ENCODE data around the gene PTOV1. TPM values are rescaled to one million over a fixed set of nuclear protein-coding genes. Genes with fewer than 3 reads are reported as not detected.
A peak's percentile ranks its signal among the peaks of the same experiment; 100 is the strongest.

Gene PTOV1
- total and polyA plus RNA-seq, 2 of the 13 experiments (the other 11 are each of a cell fraction or from before 2014, with no cell fraction given): 63.5 to 68.5 TPM

DNA sequence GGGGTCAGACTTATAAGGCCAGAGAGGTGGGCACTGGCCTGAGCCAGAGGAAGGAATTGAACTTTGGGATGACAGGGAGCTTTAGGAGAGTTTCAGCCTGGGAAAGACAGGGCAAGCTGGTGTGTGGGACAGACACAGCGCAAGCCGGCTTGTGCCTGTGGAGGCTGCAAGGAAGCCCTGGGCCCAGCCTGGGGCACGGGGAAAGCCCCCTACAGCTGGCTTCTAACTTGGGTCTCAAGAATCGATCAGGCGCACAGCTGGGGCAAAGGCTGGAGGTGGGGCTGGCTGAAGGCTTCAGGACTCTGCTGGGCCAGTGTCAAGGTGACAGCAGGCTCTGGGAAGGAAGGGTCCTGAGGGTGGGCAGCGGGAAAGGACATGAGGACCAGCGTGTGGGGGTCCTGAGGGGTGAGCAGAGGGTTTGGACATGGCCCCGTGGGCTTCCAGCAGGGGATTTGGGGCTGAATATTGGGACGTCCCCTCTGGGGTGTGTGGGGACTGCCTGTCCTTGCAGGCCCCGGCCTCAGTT is 3.0 kb downstream of the PTOV1 start:
- Histone ChIP-seq H3K4me1 (ENCODE audit: insufficient read depth, low read length) (peaks cover 30% of the 10 kb centered on the region), H3K27me3 (ENCODE audit: control insufficient read depth in 1 of 2, insufficient read depth in 2 of 2, low read length in 2 of 2) (no peaks in the 10 kb centered on the region; a peak in 1 of 5 replicates), H3K36me3 (replicated peaks in 1 of 2; ENCODE audit: control insufficient read depth in 1 of 2, insufficient read depth in 2 of 2, low read length in 2 of 2) (peaks cover 33 to 47% of the 10 kb centered on the region in 2 experiments; a peak in 4 of 5 replicates), H2AFZ (ENCODE audit: low read length) (no peak overlapping the region), H3K9me3 (ENCODE audit: low read length) (no peaks in the 10 kb centered on the region), H4K20me1 (ENCODE audit: insufficient read depth, low read length) (peaks cover 23% of the 10 kb centered on the region), H3K4me3 (replicated peaks in 1 of 3; ENCODE audit: insufficient read depth in 1 of 3, low read depth in 2 of 3, low read length in 3 of 3) (no peak overlapping the region), H3K79me2 (ENCODE audit: insufficient read depth, low read length) (peaks cover 24% of the 10 kb centered on the region), H3K4me2 (ENCODE audit: low read depth, low read length) (peak overlapping the region; percentile 33; the same call in 1 of the 2 replicates), H3K9ac (ENCODE audit: insufficient read depth, low read depth, low read length) (peak overlapping the region; percentile 1; the same call in 1 of the 2 replicates), H3K27ac (ENCODE audit: extremely low read length, insufficient read depth, low read length) (no peak overlapping the region)
- intact Hi-C loops (cut with micrococcal nuclease; ENCODE audit: unreplicated experiment): no loop called here
- CTCF ChIA-PET (ENCODE audit: low intra/inter-chr PET ratio, low total read pairs): no interaction called here
- ATAC-seq (no peak), FAIRE-seq (no peak), DNase-seq (ENCODE audit: low spot score) (no peak)
- in situ Hi-C loops (cut with HindIII; ENCODE audit: extremely low pct_ligation_motif_present, low pct_unique_long_range_greater_than_20kb): no loop called here
- BruUV-seq (replicated peaks): no TSS peak
- 87% methylated on average over 7 of the region's 10 CpGs for WGBS (ENCODE audit: low lambda C conversion rate)
- TF ChIP-seq, protein P1, sequence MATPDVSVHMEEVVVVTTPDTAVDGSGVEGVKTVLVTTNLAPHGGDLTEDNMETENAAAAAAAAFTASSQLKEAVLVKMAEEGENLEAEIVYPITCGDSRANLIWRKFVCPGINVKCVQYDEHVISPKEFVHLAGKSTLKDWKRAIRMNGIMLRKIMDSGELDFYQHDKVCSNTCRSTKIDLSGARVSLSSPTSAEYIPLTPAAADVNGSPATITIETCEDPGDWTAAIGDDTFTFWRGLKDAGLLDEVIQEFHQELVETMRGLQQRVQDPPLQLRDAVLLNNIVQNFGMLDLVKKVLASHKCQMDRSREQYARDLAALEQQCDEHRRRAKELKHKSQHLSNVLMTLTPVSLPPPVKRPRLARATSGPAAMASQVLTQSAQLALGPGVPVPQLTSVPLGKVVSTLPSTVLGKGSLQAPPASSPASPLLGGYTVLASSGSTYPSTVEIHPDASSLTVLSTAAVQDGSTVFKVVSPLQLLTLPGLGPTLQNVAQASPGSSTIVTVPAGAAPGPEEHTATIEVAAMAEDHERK (CRISPR knock-in tag; IDR thresholded peaks at IDR 0.05; ENCODE audit: low read depth): no peak
- peak; percentile 22 for TF ChIP-seq AGO2 (optimal IDR thresholded peaks at IDR 0.05; ENCODE audit: low read depth, low read length)
- POLR2A ChIA-PET: no interaction called here

DNA sequence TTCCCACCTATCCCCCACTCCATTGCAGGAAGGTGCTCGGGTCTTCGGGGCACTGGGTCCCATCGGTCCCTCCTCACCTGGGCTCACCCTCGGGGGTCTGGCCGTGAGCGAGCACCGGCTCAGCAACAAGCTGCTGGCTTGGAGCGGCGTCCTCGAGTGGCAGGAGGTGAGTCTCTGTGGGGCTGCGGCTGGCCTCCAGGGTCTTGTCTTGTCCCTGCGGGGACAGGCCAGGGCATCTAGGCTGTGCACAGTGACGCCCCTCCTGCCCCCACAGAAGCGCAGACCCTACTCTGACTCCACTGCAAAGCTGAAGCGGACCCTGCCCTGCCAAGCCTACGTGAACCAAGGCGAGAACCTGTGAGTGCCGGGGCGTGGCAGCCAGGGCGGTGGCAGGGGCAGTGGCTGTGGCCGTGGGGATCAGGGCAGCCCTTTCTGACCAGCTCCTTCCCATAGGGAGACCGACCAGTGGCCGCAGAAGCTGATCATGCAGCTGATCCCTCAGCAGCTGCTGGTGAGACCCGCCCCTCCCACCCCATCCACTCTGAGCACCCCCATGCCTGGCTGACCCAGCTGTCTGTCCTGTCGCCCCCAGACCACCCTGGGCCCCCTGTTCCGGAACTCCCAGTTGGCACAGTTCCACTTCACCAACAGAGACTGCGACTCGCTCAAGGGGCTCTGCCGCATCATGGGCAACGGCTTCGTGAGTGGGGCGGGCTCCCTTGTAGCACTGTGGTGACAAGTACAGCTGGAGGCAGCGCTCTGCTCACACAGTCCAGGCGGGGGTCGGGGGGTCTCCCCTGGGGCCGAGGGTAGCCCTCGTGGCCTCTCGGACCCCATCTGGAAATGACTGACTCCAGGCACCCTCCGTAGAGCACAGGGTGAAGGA is 3.7 kb downstream of the PTOV1 start:
- Histone ChIP-seq H2AFZ (ENCODE audit: low read length) (no peak overlapping the region), H3K27me3 (ENCODE audit: control insufficient read depth in 1 of 2, insufficient read depth in 2 of 2, low read length in 2 of 2) (no peaks in the 10 kb centered on the region; a peak in 1 of 5 replicates), H4K20me1 (ENCODE audit: insufficient read depth, low read length) (peaks cover 23% of the 10 kb centered on the region), H3K9ac (ENCODE audit: insufficient read depth, low read depth, low read length) (no peak overlapping the region), H3K79me2 (ENCODE audit: insufficient read depth, low read length) (peaks cover 24% of the 10 kb centered on the region), H3K4me1 (ENCODE audit: insufficient read depth, low read length) (peaks cover 28% of the 10 kb centered on the region), H3K4me3 (replicated peaks in 1 of 3; ENCODE audit: insufficient read depth in 1 of 3, low read depth in 2 of 3, low read length in 3 of 3) (no peak overlapping the region), H3K36me3 (replicated peaks in 1 of 2; ENCODE audit: control insufficient read depth in 1 of 2, insufficient read depth in 2 of 2, low read length in 2 of 2) (peaks cover 34 to 52% of the 10 kb centered on the region in 2 experiments; a peak in 4 of 5 replicates), H3K9me3 (ENCODE audit: low read length) (no peaks in the 10 kb centered on the region), H3K4me2 (ENCODE audit: low read depth, low read length) (no peak overlapping the region), H3K27ac (ENCODE audit: extremely low read length, insufficient read depth, low read length) (no peak overlapping the region)
- BruUV-seq (replicated peaks): no TSS peak
- no peak for ATAC-seq
- WGBS (ENCODE audit: low lambda C conversion rate): 98% methylated on average over 10 of the region's 39 CpGs
- ChIA-PET CTCF (ENCODE audit: low intra/inter-chr PET ratio, low total read pairs) (no interaction called here), POLR2A (no interaction called here)
- intact Hi-C loops (cut with micrococcal nuclease; ENCODE audit: unreplicated experiment) (no loop called here), in situ Hi-C loops (cut with HindIII; ENCODE audit: extremely low pct_ligation_motif_present, low pct_unique_long_range_greater_than_20kb) (no loop called here)
- no peak for DNase-seq (ENCODE audit: low spot score)
- peak; percentile 76 for TF ChIP-seq AGO1 (IDR thresholded peaks at IDR 0.05; ENCODE audit: low read depth, low read length, poor library complexity, severe bottlenecking)
- 0 out of 2 replicates have a peak, but pooled peaks have one; percentile 37 for TF ChIP-seq SAFB2 (CRISPR knock-in tag; IDR thresholded peaks at IDR 0.05; ENCODE audit: borderline replicate concordance, low read depth)
- TF ChIP-seq SSRP1 (CRISPR knock-in tag; IDR thresholded peaks at IDR 0.05): no peak
- peak; percentile 54 for TF ChIP-seq RBFOX2 (IDR thresholded peaks at IDR 0.05; ENCODE audit: low read depth, low read length)
- TF ChIP-seq BRCA1 (CRISPR knock-in tag; IDR thresholded peaks at IDR 0.05): no peak
- TF ChIP-seq IKZF1 (IDR thresholded peaks at IDR 0.05): no peak
- no peak for TF ChIP-seq U2AF2 (IDR thresholded peaks at IDR 0.05; ENCODE audit: low read depth, low read length)
- FAIRE-seq: no peak

All from HepG2 (cell line).